ENCODE results near the gene ACAP1. TPM values are rescaled to one million over a fixed set of nuclear protein-coding genes. Genes with fewer than 3 reads are reported as not detected.
"Not testable (repeated sequence)": the region's sequence is repeated elsewhere in the genome, so short reads cannot be mapped to it uniquely, and the experiment has no call there.

ACAP1 gene
- total and polyA plus RNA-seq, 2 donors (not counting 1 experiment from before 2014, with no cell fraction given), result 0.06 to 2.1 TPM

GRCh38 chr17:7367083-7367482 lies 30.8 kb downstream of the ACAP1 start:
- Histone ChIP-seq H3K27me3 (ENCODE audit: control insufficient read depth, insufficient read depth, low read length) (peaks cover 8% of the 10 kb centered on the region), H3K4me2 (ENCODE audit: extremely low read depth, insufficient read depth, low read length) (no peak overlapping the region), H3K9me3 (ENCODE audit: control insufficient read depth, insufficient read depth, low read depth, low read length) (no peaks in the 10 kb centered on the region), H3K79me2 (ENCODE audit: control insufficient read depth, insufficient read depth, low read length) (no peaks in the 10 kb centered on the region), H3K4me1 (ENCODE audit: control insufficient read depth, extremely low read depth, insufficient read depth, low read length) (no peaks in the 10 kb centered on the region), H4K20me1 (ENCODE audit: control insufficient read depth, extremely low read depth, insufficient read depth, low read length) (no peaks in the 10 kb centered on the region), H3K36me3 (ENCODE audit: control insufficient read depth, insufficient read depth, low read length) (no peaks in the 10 kb centered on the region), H3K4me3 (replicated peaks in 1 of 4; ENCODE audit: control extremely low read depth in 1 of 4, insufficient read depth in 1 of 4, low read depth in 3 of 4, low read length in 4 of 4) (no peak overlapping the region), H3K9ac (ENCODE audit: insufficient read depth, low read length) (no peak overlapping the region), H3K27ac (ENCODE audit: insufficient read depth, low read length) (no peak overlapping the region), H2AFZ (ENCODE audit: low read length) (no peak overlapping the region)
- no peak for DNase-seq (ENCODE audit: low read depth in 2 of 2)
- TF ChIP-seq CTCF (conservative IDR thresholded peaks at IDR 0.05 in 1 of 2, IDR thresholded peaks at IDR 0.05 in 1 of 2; ENCODE audit: low read depth in 1 of 2, low read length in 2 of 2) (no peak), EZH2 (IDR thresholded peaks at IDR 0.05; ENCODE audit: low read length, missing control alignments) (no peak)

- TF ChIP-seq EZH2 (IDR thresholded peaks at IDR 0.05; ENCODE audit: low read length, missing control alignments), result no peak
- H4K20me1 ChIP-seq (ENCODE audit: control insufficient read depth, extremely low read depth, insufficient read depth, low read length), result no peaks in the 10 kb centered on the region
- no peaks in the 10 kb centered on the region for H3K79me2 ChIP-seq (ENCODE audit: control insufficient read depth, insufficient read depth, low read length)
- H3K4me1 ChIP-seq (ENCODE audit: control insufficient read depth, extremely low read depth, insufficient read depth, low read length), result no peaks in the 10 kb centered on the region
- H3K4me2 ChIP-seq (ENCODE audit: extremely low read depth, insufficient read depth, low read length), result no peak overlapping the region
- H3K9ac ChIP-seq (ENCODE audit: insufficient read depth, low read length), result no peak overlapping the region
- no peaks in the 10 kb centered on the region for H3K36me3 ChIP-seq (ENCODE audit: control insufficient read depth, insufficient read depth, low read length)
- no peak overlapping the region for H3K27ac ChIP-seq (ENCODE audit: insufficient read depth, low read length)
- H2AFZ ChIP-seq (ENCODE audit: low read length), result no peak overlapping the region
- H3K9me3 ChIP-seq (ENCODE audit: control insufficient read depth, insufficient read depth, low read depth, low read length), result no peaks in the 10 kb centered on the region
- no peak for DNase-seq (ENCODE audit: low read depth in 2 of 2)
- no peak overlapping the region for H3K4me3 ChIP-seq (replicated peaks in 1 of 4; ENCODE audit: control extremely low read depth in 1 of 4, insufficient read depth in 1 of 4, low read depth in 3 of 4, low read length in 4 of 4)
- peaks cover 8% of the 10 kb centered on the region for H3K27me3 ChIP-seq (ENCODE audit: control insufficient read depth, insufficient read depth, low read length)
Observed at GRCh38 chr17:7367918-7368598, 31.7 kb downstream of the ACAP1 start.

- H3K9ac ChIP-seq (ENCODE audit: insufficient read depth, low read length); H3K9me3 ChIP-seq (ENCODE audit: control insufficient read depth, insufficient read depth, low read depth, low read length); H2AFZ ChIP-seq (ENCODE audit: low read length); H3K4me1 ChIP-seq (ENCODE audit: control insufficient read depth, extremely low read depth, insufficient read depth, low read length); H3K27me3 ChIP-seq (ENCODE audit: control insufficient read depth, insufficient read depth, low read length); H3K4me3 ChIP-seq (replicated peaks in 1 of 4; ENCODE audit: control extremely low read depth in 1 of 4, insufficient read depth in 1 of 4, low read depth in 3 of 4, low read length in 4 of 4); H4K20me1 ChIP-seq (ENCODE audit: control insufficient read depth, extremely low read depth, insufficient read depth, low read length); H3K79me2 ChIP-seq (ENCODE audit: control insufficient read depth, insufficient read depth, low read length); DNase-seq (ENCODE audit: low read depth in 2 of 2); H3K36me3 ChIP-seq (ENCODE audit: control insufficient read depth, insufficient read depth, low read length); H3K4me2 ChIP-seq (ENCODE audit: extremely low read depth, insufficient read depth, low read length); H3K27ac ChIP-seq (ENCODE audit: insufficient read depth, low read length): not testable (repeated sequence)
Observed at GRCh38 chr17:7368599-7368994, 32.3 kb downstream of the ACAP1 start.

- Histone ChIP-seq H3K9ac (ENCODE audit: insufficient read depth, low read length) (no peak overlapping the region), H3K79me2 (ENCODE audit: control insufficient read depth, insufficient read depth, low read length) (no peaks in the 10 kb centered on the region), H3K27me3 (ENCODE audit: control insufficient read depth, insufficient read depth, low read length) (peaks cover 8% of the 10 kb centered on the region), H3K4me3 (replicated peaks in 1 of 4; ENCODE audit: control extremely low read depth in 1 of 4, insufficient read depth in 1 of 4, low read depth in 3 of 4, low read length in 4 of 4) (no peak overlapping the region), H3K36me3 (ENCODE audit: control insufficient read depth, insufficient read depth, low read length) (no peaks in the 10 kb centered on the region), H3K4me2 (ENCODE audit: extremely low read depth, insufficient read depth, low read length) (no peak overlapping the region), H3K9me3 (ENCODE audit: control insufficient read depth, insufficient read depth, low read depth, low read length) (no peaks in the 10 kb centered on the region), H3K27ac (ENCODE audit: insufficient read depth, low read length) (no peak overlapping the region), H3K4me1 (ENCODE audit: control insufficient read depth, extremely low read depth, insufficient read depth, low read length) (no peaks in the 10 kb centered on the region), H4K20me1 (ENCODE audit: control insufficient read depth, extremely low read depth, insufficient read depth, low read length) (no peaks in the 10 kb centered on the region), H2AFZ (ENCODE audit: low read length) (no peak overlapping the region)
- TF ChIP-seq EZH2 (IDR thresholded peaks at IDR 0.05; ENCODE audit: low read length, missing control alignments) (no peak), CTCF (conservative IDR thresholded peaks at IDR 0.05 in 1 of 2, IDR thresholded peaks at IDR 0.05 in 1 of 2; ENCODE audit: low read depth in 1 of 2, low read length in 2 of 2) (no peak)
- DNase-seq (ENCODE audit: low read depth in 2 of 2), result no peak
Observed at GRCh38 chr17:7369825-7370224, 33.5 kb downstream of the ACAP1 start.
